ENCODE data around the gene SERPINE1. TPM values are rescaled to one million over a fixed set of nuclear protein-coding genes. Genes with fewer than 3 reads are reported as not detected.

Gene SERPINE1
- polyA plus RNA-seq, 1 donor: 5.6 TPM

Other genes with a start within 250 kb of the SERPINE1 start
- gene UFSP1, start 237.4 kb upstream of the SERPINE1 start, polyA plus RNA-seq (ENCODE audit: insufficient read length): 2.0 TPM
- 67.1 TPM for gene ACHE, start 231.2 kb upstream of the SERPINE1 start, polyA plus RNA-seq (ENCODE audit: insufficient read length)
- 0.10 TPM for gene MUC3A, start 177.6 kb upstream of the SERPINE1 start, polyA plus RNA-seq (ENCODE audit: insufficient read length)
- gene MUC12, start 157.5 kb upstream of the SERPINE1 start, polyA plus RNA-seq (ENCODE audit: insufficient read length): 0.48 TPM
- not detected for gene MUC17, start 107.0 kb upstream of the SERPINE1 start, polyA plus RNA-seq (ENCODE audit: insufficient read length)
- 7.6 TPM for gene TRIM56, start 41.6 kb upstream of the SERPINE1 start, polyA plus RNA-seq (ENCODE audit: insufficient read length)
- 17.7 TPM for gene AP1S1, start 27.4 kb downstream of the SERPINE1 start, polyA plus RNA-seq (ENCODE audit: insufficient read length)
- gene VGF, start 38.5 kb downstream of the SERPINE1 start, polyA plus RNA-seq (ENCODE audit: insufficient read length): not detected
- gene NAT16, start 53.2 kb downstream of the SERPINE1 start, polyA plus RNA-seq (ENCODE audit: insufficient read length): not detected
- not detected for gene MOGAT3, start 73.9 kb downstream of the SERPINE1 start, polyA plus RNA-seq (ENCODE audit: insufficient read length)
- 41.4 TPM for gene PLOD3, start 90.5 kb downstream of the SERPINE1 start, polyA plus RNA-seq (ENCODE audit: insufficient read length)
- 46.5 TPM for gene ZNHIT1, start 91.1 kb downstream of the SERPINE1 start, polyA plus RNA-seq (ENCODE audit: insufficient read length)
- gene CLDN15, start 110.7 kb downstream of the SERPINE1 start, polyA plus RNA-seq (ENCODE audit: insufficient read length): 7.4 TPM
- gene FIS1, start 118.0 kb downstream of the SERPINE1 start, polyA plus RNA-seq (ENCODE audit: insufficient read length): 125 TPM
- gene IFT22, start 194.7 kb downstream of the SERPINE1 start, polyA plus RNA-seq (ENCODE audit: insufficient read length): 25.7 TPM
- 1.5 TPM for gene COL26A1, start 235.8 kb downstream of the SERPINE1 start, polyA plus RNA-seq (ENCODE audit: insufficient read length)